ENCODE data around the gene THAP3.
"Not testable (repeated sequence)": the region's sequence is repeated elsewhere in the genome, so short reads cannot be mapped to it uniquely, and the experiment has no call there.

Gene THAP3

GRCh38 chr1:6637770-6638169, 13.1 kb downstream of the THAP3 start:
- TF ChIP-seq, protein P1, sequence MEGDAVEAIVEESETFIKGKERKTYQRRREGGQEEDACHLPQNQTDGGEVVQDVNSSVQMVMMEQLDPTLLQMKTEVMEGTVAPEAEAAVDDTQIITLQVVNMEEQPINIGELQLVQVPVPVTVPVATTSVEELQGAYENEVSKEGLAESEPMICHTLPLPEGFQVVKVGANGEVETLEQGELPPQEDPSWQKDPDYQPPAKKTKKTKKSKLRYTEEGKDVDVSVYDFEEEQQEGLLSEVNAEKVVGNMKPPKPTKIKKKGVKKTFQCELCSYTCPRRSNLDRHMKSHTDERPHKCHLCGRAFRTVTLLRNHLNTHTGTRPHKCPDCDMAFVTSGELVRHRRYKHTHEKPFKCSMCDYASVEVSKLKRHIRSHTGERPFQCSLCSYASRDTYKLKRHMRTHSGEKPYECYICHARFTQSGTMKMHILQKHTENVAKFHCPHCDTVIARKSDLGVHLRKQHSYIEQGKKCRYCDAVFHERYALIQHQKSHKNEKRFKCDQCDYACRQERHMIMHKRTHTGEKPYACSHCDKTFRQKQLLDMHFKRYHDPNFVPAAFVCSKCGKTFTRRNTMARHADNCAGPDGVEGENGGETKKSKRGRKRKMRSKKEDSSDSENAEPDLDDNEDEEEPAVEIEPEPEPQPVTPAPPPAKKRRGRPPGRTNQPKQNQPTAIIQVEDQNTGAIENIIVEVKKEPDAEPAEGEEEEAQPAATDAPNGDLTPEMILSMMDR (conservative IDR thresholded peaks at IDR 0.05; ENCODE audit: low read length): no peak
- no peak overlapping the region for H3K4me3 ChIP-seq (ENCODE audit: low read length)
- no peak for DNase-seq (ENCODE audit: low read depth)

DNA sequence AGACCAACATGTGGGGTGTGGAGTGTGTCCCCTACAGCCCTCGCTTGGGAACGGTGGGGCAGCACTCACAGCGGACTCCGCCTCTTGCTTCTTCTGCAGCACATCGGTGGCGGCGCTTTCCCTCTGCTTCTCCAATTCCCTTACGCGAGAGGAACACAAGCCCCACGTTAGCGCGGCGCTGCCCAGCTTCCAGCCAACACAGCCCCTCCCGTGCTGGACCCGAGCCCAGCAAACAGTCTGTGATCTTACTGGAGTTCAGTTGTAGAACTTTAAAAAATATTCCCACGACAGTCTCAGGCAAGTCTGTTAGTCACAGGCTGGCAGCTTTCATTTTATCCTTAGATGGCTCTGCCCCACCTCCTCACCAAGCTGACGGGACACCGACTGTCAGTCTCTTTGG, 13.6 kb downstream of the THAP3 start:
- TF ChIP-seq, protein P1 (conservative IDR thresholded peaks at IDR 0.05; ENCODE audit: low read length): no peak
- DNase-seq (ENCODE audit: low read depth): peak; percentile 70

DNA sequence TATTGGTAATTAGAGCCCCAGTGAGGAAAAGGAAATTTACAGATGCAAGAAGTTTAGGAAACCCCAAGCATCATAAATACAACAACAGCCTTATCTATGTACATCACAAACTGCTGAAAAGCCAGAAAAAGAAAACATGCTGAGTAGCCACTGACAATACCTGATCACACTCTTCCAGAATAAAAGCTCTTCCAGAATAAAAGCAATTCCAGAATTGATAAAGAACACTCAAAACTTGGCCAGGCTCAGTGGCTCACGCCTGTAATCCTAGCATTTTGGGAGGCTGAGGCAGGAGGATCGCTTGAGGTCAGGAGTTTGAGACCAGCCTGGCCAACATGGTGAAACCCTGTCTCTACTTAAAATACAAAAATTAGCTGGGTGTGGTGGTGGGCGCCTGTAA, 16.2 kb downstream of the THAP3 start:
- H3K4me3 ChIP-seq (ENCODE audit: low read length); DNase-seq (ENCODE audit: low read depth): not testable (repeated sequence)

More for the DNA sequence above, 13.6 kb downstream of the THAP3 start:
- no peak overlapping the region for H3K4me3 ChIP-seq (ENCODE audit: low read length)

GRCh38 chr1:6645018-6645417, 20.4 kb downstream of the THAP3 start:
- no peak for DNase-seq (ENCODE audit: low read depth)
- TF ChIP-seq, protein P1 (conservative IDR thresholded peaks at IDR 0.05; ENCODE audit: low read length): no peak
- H3K4me3 ChIP-seq (ENCODE audit: low read length): no peak overlapping the region

DNA sequence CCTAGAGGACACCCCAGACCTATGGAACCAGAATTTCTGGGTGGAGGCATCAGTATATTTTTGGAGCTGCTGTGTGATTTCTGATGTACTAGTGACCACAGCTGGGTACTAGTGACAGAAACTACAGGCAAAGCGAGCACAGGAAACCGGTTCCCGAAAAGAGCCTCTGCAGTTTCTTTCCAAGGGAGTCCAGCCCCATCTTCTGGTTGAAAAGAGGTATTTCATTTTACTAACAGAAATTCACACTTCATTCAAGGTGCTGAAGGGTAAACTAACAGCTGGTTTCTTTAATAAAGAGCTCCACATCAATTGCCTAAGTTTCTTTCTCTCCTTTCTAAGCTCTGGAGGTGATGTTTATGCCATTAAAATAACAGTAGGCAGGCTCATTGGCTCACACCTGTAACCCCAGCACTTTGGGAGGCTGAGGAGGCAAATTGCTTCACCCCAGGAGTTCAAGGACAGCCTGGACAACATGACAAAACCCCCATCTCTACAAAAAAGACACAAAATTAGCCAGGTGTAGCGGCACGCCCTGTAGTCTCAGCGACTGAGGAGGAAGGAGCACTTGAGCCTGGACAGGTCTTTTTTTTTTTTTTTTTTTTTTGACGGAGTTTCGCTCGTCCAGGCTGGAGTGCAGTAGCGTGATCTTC, 22.0 kb downstream of the THAP3 start:
- DNase-seq (ENCODE audit: low read depth): peak; percentile 68
- no peak overlapping the region for H3K4me3 ChIP-seq (ENCODE audit: low read length)
- TF ChIP-seq, protein P1 (conservative IDR thresholded peaks at IDR 0.05; ENCODE audit: low read length): peak; percentile 76

DNA sequence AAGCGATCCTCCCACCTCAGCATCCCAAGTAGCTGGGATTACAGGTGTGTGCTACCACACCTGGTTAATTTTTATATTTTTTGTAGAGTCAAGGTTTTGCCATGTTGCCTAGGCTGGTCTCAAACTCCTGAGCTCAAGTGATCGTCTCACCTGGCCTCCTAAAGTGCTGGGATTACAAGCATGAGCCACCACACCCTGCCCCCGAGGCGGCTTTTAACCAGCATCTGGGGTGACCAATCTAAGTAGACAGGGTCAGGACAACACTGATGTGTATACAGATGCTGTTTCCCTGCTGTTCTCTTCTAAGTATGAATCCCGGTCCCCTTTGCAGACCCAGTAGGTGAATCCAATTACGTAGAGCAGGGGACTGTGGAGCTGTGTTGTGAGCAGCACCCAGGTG, 23.9 kb downstream of the THAP3 start:
- TF ChIP-seq, protein P1 (conservative IDR thresholded peaks at IDR 0.05; ENCODE audit: low read length): no peak
- H3K4me3 ChIP-seq (ENCODE audit: low read length): no peak overlapping the region
- no peak for DNase-seq (ENCODE audit: low read depth)

DNA sequence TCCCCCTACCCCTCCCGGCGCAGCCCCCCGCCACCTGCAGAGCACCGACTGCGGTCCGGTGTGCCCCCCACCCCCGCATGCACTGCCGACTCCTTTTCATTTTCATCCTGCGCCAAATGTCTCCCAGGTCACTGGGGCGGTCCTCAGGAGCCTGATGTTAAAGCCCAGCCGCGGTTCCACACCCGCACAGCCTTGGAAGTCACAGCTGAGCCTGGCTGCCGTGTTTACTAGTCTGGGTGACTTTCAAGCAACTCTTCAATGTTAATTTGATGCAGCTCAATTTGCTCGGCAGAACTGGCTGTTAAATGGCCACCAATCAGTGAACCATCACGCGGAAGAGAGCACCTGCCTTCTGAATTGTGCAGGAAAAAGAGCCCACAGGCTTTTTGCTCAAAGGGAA, 27.2 kb downstream of the THAP3 start:
- TF ChIP-seq, protein P1 (conservative IDR thresholded peaks at IDR 0.05; ENCODE audit: low read length): no peak

More for the DNA sequence above, 27.2 kb downstream of the THAP3 start:
- no peak for DNase-seq (ENCODE audit: low read depth)
- H3K4me3 ChIP-seq (ENCODE audit: low read length): no peak overlapping the region
